Omental fat pad (tissue), 4 donors: ENCODE measurements around the gene DIPK1C. TPM values are rescaled to one million over a fixed set of nuclear protein-coding genes. Genes with fewer than 3 reads are reported as not detected.

Experiments
- ATAC-seq: fragments of 150-250 bp; one replicate; pipeline ENCODE4 v1.9.1; 2016; ENCODE audit warnings: mild to moderate bottlenecking, moderate library complexity; ENCODE audit not compliant: low FRiP score
- DNase-seq: peaks from one replicate; pipeline ENCODE4 v3.0.0-alpha.2; 2019; ENCODE audit warnings: low spot score
- total RNA-seq, 4 donors: library from RNA; depleted of rRNA; stranded (reverse); fragments of >200 nt; gene quantifications; one replicate each; pipeline ENCODE4 v1.1.0, GENCODE V29; 2016
- TF ChIP-seq, protein P1 (sequence below), 3 donors: fragments of 450-650 bp; IDR thresholded peaks; one replicate each; pipeline ENCODE4 v1.5.1; 2016 to 2017; ENCODE audit warnings: antibody characterized with exemption in 3 of 3, mild to moderate bottlenecking in 3 of 3, moderate library complexity in 2 of 3

The DIPK1C gene
- total RNA-seq, 4 donors from 2014 or later = 0.28 TPM; not detected in 3

DNA sequence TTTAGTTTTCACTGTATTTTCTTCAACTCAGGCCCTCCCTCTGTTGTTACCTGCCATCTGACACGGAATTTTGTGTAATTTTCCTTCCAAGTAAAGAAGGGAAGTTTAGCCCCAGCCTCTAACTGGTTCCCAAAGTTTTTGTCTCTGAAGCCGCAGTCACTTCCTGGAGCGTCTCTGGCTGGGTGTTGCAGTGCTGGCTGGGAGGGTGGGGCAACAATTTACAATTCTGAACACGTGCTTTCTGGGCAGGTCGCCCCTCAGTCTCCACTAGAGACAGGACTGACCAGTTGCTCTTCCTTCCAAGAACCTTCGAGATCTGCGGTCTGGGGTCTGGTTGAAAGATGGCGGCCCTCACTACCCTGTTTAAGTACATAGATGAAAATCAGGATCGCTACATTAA, 42.5 kb upstream of the DIPK1C start:
- TF ChIP-seq, protein P1, sequence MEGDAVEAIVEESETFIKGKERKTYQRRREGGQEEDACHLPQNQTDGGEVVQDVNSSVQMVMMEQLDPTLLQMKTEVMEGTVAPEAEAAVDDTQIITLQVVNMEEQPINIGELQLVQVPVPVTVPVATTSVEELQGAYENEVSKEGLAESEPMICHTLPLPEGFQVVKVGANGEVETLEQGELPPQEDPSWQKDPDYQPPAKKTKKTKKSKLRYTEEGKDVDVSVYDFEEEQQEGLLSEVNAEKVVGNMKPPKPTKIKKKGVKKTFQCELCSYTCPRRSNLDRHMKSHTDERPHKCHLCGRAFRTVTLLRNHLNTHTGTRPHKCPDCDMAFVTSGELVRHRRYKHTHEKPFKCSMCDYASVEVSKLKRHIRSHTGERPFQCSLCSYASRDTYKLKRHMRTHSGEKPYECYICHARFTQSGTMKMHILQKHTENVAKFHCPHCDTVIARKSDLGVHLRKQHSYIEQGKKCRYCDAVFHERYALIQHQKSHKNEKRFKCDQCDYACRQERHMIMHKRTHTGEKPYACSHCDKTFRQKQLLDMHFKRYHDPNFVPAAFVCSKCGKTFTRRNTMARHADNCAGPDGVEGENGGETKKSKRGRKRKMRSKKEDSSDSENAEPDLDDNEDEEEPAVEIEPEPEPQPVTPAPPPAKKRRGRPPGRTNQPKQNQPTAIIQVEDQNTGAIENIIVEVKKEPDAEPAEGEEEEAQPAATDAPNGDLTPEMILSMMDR (IDR thresholded peaks at IDR 0.05) = no peak
- ATAC-seq (no peak), DNase-seq (no peak)

DNA sequence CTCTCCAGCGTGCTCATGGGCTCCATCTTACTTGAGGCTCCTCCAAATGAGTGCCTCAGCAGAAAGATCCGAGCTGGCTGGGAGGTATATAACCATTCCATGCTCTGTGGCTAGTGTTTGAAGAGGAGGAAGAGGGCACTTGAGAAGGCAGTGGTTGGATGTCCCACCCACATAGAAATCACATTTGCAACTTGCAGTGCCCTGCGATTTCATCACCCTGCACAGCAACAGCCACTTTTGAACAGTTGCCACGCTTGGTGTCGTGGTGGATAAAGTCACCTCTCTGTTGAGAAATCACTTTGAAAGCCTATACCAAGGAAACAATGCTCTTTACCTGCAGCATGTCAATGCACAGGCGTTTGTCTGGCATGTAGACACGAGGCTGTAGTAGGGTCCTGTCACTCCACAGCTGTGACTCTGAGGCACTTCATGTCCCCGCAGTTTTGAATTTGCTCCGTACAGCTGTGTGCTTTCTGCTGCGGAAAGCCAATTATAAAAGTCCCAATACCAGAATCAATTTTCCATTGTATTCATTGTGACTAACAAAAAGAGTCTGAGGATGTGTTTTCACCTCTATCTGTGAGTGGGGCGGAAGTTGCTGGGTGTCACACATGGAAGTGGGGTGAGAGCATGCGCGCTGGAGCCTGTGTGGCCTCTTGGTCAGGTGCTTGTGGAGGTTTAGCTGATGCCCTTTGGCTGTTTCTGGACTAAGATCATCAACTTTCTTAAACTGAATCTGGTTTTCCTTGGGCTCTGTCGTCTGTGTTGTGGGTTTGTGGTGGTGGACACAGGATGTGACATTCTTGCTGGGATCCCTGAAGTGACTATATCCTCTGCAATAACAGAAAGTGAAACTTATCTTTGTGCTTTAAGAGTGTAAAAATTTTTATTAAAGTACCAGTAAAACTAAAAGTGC, 41.9 kb upstream of the DIPK1C start:
- DNase-seq (peak; percentile 31), ATAC-seq (no peak)
- TF ChIP-seq, protein P1 (IDR thresholded peaks at IDR 0.05) = no peak

DNA sequence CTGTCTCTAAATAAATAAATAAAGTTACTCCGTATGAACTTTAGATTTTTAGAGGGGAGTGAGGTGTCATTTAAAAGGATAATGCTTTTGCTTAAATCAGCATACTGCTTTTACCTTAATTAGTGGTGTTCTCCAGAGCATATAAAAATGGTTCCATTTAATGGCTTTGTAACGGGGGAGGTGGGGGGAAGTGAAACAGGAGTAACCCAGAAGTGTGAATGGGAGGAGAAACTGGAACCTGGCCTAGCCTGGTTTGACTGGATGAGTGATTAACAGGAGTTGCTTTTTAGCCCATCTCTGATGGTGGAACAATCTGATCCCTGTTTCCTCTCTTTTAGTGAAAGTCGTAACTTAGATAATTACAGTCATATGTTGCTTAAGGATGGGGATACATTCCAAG, 40.7 kb upstream of the DIPK1C start:
- TF ChIP-seq, protein P1 (IDR thresholded peaks at IDR 0.05) = no peak
- ATAC-seq (no peak), DNase-seq (no peak)

DNA sequence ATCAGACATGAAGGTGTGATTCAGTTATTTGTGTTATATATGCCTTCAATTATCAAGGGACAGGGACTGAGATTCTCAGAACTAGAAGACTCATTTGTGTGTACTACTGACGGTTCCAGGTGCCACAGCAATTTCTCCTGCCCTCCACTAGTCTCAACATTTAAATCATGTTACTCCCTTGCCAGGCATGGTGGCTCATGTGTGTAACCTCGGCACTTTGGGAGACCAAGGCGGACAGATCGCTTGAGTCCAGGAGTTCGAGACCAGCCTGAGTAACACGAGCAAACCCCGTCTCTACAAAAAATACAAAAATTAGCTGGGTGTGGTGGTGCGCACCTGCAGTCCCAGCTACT, 40.2 kb upstream of the DIPK1C start:
- DNase-seq = no peak
- TF ChIP-seq, protein P1 (IDR thresholded peaks at IDR 0.05) = no peak
- no peak for ATAC-seq

DNA sequence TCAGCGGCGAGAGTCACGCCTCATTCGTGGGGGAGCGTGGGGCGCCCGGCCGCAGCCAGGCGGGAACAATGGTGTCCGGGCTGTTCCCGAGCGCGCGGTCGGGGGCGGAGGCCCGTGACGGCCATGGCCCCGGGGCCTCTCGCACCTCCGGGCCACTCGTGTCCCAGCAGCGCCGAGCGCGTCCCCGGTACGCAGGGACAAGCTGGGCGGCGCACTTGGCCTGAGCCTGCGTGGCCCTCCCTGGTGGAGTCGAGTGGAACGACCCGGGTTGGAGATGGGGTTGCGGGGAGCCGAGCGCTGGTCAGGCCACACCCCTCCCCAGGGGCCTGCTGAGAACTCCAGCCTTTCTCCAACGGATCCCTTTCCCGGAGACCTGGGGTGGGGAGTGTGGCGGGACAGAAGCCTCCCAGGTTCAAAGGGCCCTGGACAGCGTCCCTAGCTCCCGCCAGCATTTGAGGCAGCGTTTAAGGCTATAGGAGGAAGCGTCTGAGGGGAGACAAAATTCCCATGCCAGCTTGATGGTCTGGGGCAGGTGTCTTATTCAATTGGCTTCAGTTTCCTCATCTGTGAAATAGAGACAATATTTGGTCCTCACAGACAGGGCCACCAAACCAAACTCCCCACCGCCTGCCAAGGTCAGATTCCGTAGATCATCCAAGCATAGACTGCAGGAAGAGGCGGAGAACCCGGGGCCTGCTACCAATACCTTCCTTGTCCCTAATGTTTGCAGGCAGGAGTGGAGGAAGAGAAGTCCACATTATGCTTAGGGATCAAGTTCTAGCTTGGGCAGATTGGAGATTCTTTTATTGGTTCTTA, 39.6 kb upstream of the DIPK1C start:
- TF ChIP-seq, protein P1 (IDR thresholded peaks at IDR 0.05) = no peak
- ATAC-seq = peak; percentile 73
- DNase-seq = peak; percentile 27

DNA sequence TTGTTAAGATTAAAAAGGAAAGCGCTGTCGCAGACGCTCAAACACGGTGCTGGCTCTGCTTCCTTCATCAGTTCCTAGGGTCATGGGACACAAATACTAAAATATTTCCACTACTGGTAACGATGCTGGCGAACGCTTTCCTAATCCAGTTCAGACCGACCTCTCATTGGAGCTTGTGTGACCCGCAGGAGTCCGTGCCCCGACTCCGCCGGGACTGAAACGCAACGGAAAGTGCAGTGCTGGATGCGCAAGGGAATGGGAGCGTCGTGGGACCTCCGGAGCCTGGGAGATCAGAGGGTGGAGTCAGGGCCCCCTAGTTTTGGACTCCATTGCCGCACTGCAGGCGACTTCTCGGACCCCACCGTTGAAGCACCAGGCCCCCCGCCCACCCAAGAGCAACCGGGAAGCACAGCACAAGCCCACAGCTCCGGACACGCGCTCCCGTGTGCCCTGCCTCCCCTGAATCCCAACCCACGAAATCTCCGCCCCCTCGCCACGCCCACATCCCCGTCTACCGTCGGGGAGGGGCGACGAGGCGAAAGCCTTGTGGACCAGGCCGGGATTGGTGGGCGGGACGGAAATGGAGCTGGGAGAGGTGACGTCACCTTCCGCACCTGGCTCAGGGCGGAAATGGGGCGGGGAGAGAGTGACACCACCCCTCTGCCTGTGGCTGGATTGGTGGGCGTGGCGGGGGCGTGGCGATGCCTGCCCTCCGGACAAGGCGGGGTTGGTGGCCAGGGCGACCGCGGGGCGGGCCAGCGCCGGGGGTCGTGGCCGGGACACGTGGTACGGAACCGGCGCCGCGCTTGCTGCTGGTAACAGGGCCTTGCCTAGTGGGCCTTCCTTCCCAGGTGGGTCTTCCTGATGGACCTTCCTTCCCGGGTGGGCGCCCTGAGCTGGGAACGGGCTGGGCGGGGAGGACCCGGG, 38.7 kb upstream of the DIPK1C start, which contains the start of gene CNDP2:
Gene CNDP2 (plus strand): TSS at position 783 of the 927 bp plus-strand sequence. CDS start 3,611 bp downstream, outside the sequence.
- DNase-seq = peak; percentile 99
- ATAC-seq = peak; percentile 96
- TF ChIP-seq, protein P1 (IDR thresholded peaks at IDR 0.05) = no peak
